ENCODE data around the gene KLHDC8B.

KLHDC8B gene

GRCh38 chr3:49158792-49159191 is 12.6 kb upstream of the KLHDC8B start:
- no peak for DNase-seq (ENCODE audit: low read depth in 3 of 3)

GRCh38 chr3:49161197-49161596 is 10.2 kb upstream of the KLHDC8B start:
- no peak for DNase-seq (ENCODE audit: low read depth in 3 of 3)

DNA sequence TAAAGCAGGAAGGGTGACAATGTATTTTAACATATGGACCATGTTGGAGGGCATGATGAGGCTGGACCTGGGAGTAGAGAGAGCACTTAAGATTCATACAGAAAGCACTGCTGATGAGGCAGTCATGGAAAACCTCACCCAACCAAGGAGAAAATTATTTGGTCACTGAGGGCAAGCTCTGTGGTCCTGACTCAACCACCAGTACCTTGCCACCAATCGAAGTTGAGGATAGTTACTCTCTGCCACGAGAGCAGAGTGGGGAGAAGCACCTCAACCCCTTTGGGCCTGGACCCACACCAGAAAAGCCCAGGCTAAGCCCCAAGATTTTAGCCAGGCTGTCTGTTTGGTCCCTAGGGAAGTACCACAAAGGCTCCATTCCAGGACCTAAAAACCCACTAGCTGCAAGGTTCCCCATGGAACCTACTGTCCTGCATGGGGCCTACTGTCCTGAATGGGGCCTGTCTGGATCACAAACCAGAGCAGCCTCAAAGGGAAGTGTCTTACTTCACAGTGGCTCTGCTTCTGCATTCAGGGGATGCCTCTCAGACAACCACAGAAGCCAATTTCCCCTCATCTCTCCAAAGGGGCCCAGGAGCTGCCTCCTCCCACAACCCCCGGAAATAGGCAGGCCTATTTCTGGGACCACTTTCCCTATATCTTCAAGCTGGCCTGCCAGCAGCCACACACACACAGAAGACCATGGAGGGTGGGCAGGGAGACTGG is 9.4 kb upstream of the KLHDC8B start:
- no peak for DNase-seq (ENCODE audit: low read depth in 3 of 3)

DNA sequence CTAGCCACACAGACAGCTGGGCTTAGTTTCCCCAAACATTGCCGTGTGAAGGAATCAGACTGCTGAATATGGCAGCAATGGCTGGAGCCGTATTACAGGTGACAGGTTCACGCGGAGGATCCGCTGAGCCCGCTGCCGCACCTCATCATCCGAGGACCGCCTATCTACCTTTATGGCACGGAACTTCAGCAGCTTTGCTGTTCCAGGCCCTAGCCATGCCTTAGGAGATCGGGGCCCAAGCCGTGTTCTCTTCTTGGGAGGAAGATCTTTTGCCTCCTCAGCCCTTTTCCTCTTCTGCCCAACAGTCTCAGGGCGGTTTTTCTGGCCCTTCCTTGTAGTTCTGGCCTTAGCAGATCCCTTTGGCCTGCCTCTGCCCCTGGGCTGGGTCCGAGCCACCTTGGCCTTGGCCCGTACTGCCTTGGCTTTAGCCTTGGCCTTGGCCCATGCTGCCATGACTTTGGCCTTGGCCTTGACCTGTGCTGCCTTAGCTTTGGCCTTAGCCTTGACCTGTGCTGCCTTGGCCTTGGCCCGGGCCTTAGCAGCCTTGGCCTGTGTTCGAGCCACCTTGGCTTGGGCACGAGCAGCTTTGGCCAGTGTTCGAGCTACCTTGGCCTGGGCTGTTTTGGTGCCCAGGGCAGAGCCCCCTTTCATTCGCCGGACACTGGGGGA is 8.5 kb upstream of the KLHDC8B start:
- DNase-seq (ENCODE audit: low read depth in 3 of 3) = no peak

GRCh38 chr3:49163609-49164008 is 7.8 kb upstream of the KLHDC8B start:
- DNase-seq (ENCODE audit: low read depth in 3 of 3) = no peak

GRCh38 chr3:49164983-49165720 is 6.2 kb upstream of the KLHDC8B start:
- DNase-seq (ENCODE audit: low read depth in 3 of 3) = no peak

- DNase-seq (ENCODE audit: low read depth in 3 of 3) = peak; percentile 53 to 72 (median 55)
These were observed 5.3 kb upstream of the KLHDC8B start, which contains the start of gene CCDC71 for GRCh38 chr3:49165771-49166751. Gene CCDC71 (minus strand): TSS chr3:49166331. CDS start chr3:49164208, 2,123 bp downstream.

GRCh38 chr3:49166752-49167556 is 4.4 kb upstream of the KLHDC8B start:
- DNase-seq (ENCODE audit: low read depth in 3 of 3) = no peak

- DNase-seq (ENCODE audit: low read depth in 3 of 3) = no peak
These were observed 667 bp upstream of the KLHDC8B start for GRCh38 chr3:49170744-49171118.

DNA sequence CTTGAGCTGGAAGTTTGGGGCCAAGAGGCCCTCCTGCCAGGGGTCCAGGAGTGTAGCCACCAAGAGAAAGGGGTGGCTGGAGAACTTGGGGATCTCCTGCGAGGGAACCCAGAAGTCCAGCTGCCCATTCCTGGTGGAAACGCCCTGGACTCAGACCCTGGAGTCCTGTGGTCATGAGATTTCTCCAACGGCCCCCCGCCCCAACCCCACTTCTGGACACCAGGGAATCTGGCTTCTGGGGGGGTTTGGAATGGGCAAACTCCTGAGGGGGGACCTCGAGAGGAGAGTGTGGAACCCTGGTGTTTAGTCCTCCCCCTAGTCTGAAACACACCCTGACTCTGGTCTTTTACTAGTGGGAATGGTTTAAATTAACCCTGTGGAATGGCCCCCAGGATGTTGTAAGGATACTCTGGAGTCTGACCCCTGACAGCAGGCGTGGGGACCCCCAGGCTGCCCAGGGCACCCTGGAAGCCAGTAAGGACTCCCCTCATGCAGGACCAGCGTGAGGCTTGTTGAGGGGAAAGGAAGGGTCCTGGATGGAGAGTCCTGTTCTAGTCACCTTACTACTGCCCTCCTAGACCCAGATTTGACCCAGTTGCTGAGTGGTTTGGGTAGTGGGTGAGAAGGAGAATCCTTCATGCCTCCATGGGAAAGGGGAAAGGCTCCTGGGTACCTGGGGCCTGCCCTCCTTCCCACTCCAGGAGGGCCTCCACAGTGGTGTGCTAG is 540 bp downstream of the KLHDC8B start:
- DNase-seq (ENCODE audit: low read depth in 3 of 3) = no peak

GRCh38 chr3:49172551-49173041 is 1.2 kb downstream of the KLHDC8B start:
- no peak for DNase-seq (ENCODE audit: low read depth in 3 of 3)

- DNase-seq (ENCODE audit: low read depth in 3 of 3) = no peak
These were observed 1.9 kb downstream of the KLHDC8B start for GRCh38 chr3:49173116-49173791.

DNA sequence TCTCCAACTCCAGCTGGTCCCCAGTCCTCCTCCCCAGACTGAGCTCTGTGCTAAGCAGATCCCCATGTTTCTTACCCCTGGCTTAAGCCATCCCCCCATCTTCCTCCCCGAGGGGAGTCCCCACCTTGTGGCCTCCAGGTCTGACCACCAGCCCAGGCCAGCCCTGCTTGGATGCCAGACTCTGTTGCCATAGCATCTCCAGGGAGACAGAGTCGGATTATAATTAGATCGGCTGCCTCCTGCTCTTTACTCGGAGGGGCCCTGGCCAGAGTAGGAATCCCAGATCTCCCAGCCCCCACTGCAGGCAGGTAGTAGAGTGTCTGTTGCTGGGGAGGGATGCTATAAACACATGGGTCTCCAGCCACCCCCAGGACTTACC is 2.4 kb downstream of the KLHDC8B start:
- DNase-seq (ENCODE audit: low read depth in 3 of 3) = no peak

DNA sequence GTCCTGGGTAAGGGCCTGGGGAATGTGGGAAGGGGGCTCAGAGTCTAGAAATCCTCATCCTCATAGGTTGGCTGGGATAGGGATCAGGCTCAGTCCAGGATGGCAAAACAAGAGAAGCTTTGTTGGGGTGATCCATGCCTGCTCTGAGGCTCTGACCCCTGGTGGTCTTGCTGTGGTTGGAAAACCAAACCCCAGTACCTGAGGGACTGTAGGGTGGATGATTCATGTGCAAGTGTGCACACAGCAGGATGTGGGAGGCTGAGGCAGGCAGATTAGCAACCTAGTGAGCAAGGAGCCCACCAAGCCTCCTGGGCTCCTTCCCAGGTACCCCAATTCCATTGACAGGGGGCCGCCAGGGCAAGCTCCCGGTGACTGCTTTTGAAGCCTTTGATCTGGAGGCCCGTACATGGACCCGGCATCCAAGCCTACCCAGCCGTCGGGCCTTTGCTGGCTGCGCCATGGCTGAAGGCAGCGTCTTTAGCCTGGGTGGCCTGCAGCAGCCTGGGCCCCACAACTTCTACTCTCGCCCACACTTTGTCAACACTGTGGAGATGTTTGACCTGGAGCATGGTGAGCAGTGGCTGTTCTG is 3.1 kb downstream of the KLHDC8B start:
- no peak for DNase-seq (ENCODE audit: low read depth in 3 of 3)

GRCh38 chr3:49175530-49175929 is 4.1 kb downstream of the KLHDC8B start:
- DNase-seq (ENCODE audit: low read depth in 3 of 3) = no peak

- no peak for DNase-seq (ENCODE audit: low read depth in 3 of 3)
These were observed 5.7 kb downstream of the KLHDC8B start for GRCh38 chr3:49177073-49177472.

DNA sequence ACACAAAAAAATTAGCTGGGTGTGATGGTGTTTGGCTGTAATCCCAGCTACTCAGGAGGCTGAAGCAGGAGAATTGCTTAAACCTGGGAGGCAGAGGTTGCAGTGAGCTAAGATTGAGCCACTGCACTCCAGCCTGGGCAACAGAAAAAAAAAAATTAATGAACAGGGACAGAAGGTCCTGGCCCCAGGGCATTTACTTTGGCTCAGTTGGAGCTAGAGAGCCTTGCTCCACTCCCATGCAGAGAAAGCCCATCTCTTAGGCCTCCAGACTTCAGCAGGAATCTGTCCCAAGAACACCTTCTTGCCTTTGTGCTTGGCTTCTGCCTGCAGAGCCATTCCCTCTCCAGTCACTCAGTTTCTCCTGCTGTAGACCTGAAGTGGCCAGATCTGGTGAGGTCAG is 8.7 kb downstream of the KLHDC8B start:
- no peak for DNase-seq (ENCODE audit: low read depth in 3 of 3)

- DNase-seq (ENCODE audit: low read depth in 3 of 3) = no peak
These were observed 10.0 kb downstream of the KLHDC8B start for GRCh38 chr3:49181351-49181750.

DNA sequence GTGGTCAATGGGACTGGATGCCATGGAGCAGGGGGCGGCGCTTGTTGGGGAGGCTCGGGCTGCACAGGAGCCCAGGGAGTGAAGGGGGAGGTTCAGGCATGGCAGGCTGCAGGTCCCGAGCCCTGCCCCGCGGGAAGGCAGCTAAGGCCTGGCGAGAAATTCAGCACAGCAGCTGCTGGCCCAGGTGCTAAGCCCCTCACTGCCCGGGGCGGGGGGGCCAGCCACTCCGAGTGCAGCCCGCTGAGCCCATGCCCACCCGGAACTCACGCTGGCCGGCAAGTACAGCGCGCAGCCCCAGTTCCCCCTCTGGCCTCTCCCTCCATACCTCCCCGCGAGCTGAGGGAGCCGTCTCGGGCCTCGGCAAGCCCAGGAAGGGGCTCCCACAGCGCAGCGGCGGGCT is 11.3 kb downstream of the KLHDC8B start:
- no peak for DNase-seq (ENCODE audit: low read depth in 3 of 3)

Data from stimulated activated CD4-positive, alpha-beta T cell treated with anti-CD3 and anti-CD28 coated beads, TNF-alpha, amount 100 ng/mL, for 24 hours (primary cell).